Effector memory CD4-positive, alpha-beta T cell (primary cell): ENCODE data around the gene KRAS.

ENCODE experiments used
- DNase-seq, 3 donors: peaks; one replicate each; pipeline ENCODE4 v3.0.0-alpha.2; 2020
- H3K27ac ChIP-seq: 2 replicates; pipeline ENCODE4 v1.7.0; 2013; ENCODE audit warnings: mild to moderate bottlenecking, low read length, moderate library complexity; ENCODE audit not compliant: insufficient read depth, poor library complexity, severe bottlenecking
- H3K27me3 ChIP-seq: replicated peaks from 2 replicates; pipeline ENCODE4 v1.7.0; 2013; ENCODE audit warnings: mild to moderate bottlenecking, low read length; ENCODE audit not compliant: insufficient read depth, control insufficient read depth, poor library complexity, severe bottlenecking
- H3K36me3 ChIP-seq: 2 replicates; pipeline ENCODE4 v1.7.0; 2013; ENCODE audit warnings: mild to moderate bottlenecking, low read length, moderate library complexity; ENCODE audit not compliant: control insufficient read depth, insufficient read depth
- H3K4me1 ChIP-seq: 2 replicates; pipeline ENCODE4 v1.7.0; 2013; ENCODE audit warnings: low read length, mild to moderate bottlenecking; ENCODE audit not compliant: control insufficient read depth, insufficient read depth, poor library complexity, severe bottlenecking
- H3K4me3 ChIP-seq: 2 replicates; pipeline ENCODE4 v1.7.0; 2013; ENCODE audit warnings: low read length, low read depth, mild to moderate bottlenecking; ENCODE audit not compliant: insufficient read depth, poor library complexity, severe bottlenecking
- H3K9me3 ChIP-seq: 2 replicates; pipeline ENCODE4 v1.7.0; 2013; ENCODE audit warnings: mild to moderate bottlenecking, low read length, moderate library complexity; ENCODE audit not compliant: control insufficient read depth

The KRAS gene

DNA sequence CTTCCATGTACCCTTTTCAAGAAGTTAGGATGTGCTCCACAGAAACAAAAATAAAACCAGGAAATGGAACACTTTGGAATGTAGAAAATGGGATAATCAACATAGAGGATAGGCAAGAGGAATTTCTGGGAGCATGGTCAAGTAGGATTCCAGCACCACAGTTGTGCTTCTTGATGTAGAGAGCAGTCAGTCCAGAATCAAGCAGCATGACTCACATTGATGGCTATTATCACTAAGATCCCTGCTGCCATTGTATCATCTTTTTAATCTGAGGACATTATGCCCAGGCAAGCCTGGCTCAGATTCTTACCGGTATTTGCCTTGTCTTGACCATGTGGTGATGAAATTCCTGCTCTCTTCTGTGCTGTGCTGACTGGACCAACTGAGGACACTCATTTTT is 50.0 kb downstream of the KRAS start:
- H3K27ac ChIP-seq, result no peak overlapping the region
- no peak overlapping the region for H3K4me3 ChIP-seq

DNA sequence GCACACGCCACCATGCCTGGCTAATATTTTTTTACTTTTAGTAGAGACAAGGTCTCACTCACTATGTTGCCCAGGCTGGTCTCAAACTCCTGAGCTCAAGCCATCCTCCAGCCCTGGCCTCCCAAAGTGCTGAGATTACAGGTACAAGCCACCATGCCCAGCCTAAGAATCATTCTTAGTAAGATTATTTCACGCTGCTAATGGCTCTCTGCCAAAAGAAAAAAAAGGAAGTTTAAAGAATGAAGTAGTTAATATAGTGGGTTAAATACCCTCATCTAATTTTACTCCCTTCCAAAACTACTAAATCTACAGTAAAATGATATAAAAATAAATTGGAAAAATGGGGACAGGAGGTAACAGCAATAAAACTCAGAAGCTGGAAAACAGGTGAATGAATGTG is 53.1 kb downstream of the KRAS start:
- no peak for DNase-seq
- Histone ChIP-seq H3K36me3 (peaks cover under 1% of the 10 kb centered on the region), H3K27ac (no peak overlapping the region), H3K4me3 (no peak overlapping the region), H3K9me3 (no peaks in the 10 kb centered on the region), H3K4me1 (peaks cover 15% of the 10 kb centered on the region), H3K27me3 (no peaks in the 10 kb centered on the region)

More for the DNA sequence above, 50.0 kb downstream of the KRAS start:
- peaks cover 6% of the 10 kb centered on the region for H3K4me1 ChIP-seq
- H3K9me3 ChIP-seq, result no peaks in the 10 kb centered on the region
- no peaks in the 10 kb centered on the region for H3K27me3 ChIP-seq
- DNase-seq, result no peak
- H3K36me3 ChIP-seq, result peaks cover 8% of the 10 kb centered on the region

DNA sequence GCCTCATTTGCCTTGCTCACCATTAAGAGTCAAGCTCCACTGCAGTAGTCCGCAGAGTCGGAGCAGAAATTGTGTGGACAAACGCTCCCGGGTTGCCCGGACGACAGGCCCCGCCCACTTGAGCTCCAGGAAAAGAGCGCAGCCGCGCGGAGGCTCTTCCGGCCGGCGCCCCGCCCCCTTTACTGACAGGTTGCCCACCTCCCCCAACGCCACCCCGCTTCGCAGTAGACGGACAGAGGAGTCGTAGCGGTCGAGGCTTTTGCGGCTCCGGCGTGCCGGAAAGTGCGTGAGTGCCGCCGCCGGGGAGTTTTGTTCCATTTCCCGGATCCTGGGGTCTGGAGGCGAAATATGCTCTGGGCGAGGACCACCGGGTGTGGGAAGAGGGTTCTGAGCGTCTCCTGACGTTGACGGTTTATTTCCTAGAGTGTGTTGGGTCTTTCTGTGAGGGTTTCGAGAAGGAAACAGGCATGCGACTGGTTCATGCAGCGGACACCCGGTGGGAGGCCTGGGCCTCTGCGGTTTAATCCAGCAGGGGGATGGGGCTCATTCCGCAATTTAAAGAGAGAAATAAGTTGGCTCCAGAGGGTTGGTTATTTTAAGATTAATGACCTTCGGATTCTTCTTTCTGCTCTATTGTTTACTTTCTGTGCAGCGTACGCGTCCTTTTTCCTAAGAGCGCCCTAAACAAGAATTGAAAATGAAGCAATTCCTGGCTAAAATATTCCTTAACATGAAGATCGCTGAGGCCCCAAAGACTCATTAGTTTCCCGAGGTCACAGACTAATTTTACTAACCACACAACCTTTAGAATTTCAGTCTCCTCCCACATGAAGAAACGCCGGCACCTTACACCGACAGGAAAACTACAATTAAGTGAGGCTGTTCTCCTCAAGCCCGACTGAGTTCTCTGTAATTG is 55.4 kb downstream of the KRAS start, which contains the start of the genes DNAI7 and ETFRF1:
Gene DNAI7, minus strand, starts transcription at position 105 of the 916 bp plus-strand sequence. Its CDS starts 82 bp downstream, at position 23.
Gene ETFRF1, plus strand, starts transcription at position 182 of the 916 bp plus-strand sequence. CDS start 8,720 bp downstream, outside the sequence.
- DNase-seq, result peak; percentile 91 to 95 (median 91)
- Histone ChIP-seq H3K4me1 (peaks cover 15% of the 10 kb centered on the region), H3K27me3 (no peaks in the 10 kb centered on the region), H3K36me3 (no peaks in the 10 kb centered on the region), H3K27ac (peak within 1 kb of the TSS; percentile 86), H3K9me3 (no peaks in the 10 kb centered on the region), H3K4me3 (peak within 1 kb of the TSS; percentile 77)

DNA sequence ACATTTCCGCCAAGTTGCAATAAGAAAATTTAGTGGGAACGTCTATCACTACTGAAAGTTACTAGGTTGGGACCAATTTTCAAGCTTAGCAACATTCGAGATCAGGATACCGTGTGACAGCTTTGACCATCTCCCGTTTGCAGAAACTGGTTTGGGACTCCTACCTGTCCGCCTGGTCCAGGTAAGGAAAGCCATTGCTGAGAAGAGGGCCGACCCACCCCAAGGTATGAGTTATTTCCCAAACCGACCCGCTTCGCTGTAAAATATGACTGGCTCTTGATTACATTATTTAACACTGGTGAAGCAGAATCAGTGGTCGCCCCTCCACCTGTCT is 56.0 kb downstream of the KRAS start:
- H3K4me3 ChIP-seq, result peak overlapping the region; percentile 77
- H3K9me3 ChIP-seq, result no peaks in the 10 kb centered on the region
- H3K36me3 ChIP-seq, result no peaks in the 10 kb centered on the region
- DNase-seq, result no peak
- peaks cover 15% of the 10 kb centered on the region for H3K4me1 ChIP-seq
- peak overlapping the region; percentile 86 for H3K27ac ChIP-seq
- H3K27me3 ChIP-seq, result no peaks in the 10 kb centered on the region

DNA sequence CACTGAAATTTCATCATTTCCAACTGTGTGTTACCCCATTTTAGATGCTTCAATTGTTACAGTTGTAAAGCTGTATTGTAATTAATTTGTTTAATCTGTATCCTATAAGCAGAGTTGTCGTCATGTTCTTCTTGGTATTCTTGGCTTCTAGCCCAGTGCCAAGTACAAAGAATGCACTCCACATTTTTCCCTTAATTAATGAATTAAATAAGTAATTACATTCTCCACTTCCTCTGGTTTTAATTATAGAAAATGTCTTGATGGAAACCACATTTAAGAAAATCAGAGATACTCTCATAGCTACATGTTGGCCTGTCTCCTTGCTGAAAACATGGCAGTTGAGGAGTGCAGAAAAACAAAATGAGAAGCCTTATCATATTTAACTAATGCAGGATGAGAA is 56.5 kb downstream of the KRAS start:
- Histone ChIP-seq H3K9me3 (no peaks in the 10 kb centered on the region), H3K36me3 (no peaks in the 10 kb centered on the region), H3K4me1 (peaks cover 15% of the 10 kb centered on the region), H3K27me3 (no peaks in the 10 kb centered on the region), H3K27ac (peak overlapping the region; percentile 86), H3K4me3 (peak overlapping the region; percentile 77)
- DNase-seq, result no peak

DNA sequence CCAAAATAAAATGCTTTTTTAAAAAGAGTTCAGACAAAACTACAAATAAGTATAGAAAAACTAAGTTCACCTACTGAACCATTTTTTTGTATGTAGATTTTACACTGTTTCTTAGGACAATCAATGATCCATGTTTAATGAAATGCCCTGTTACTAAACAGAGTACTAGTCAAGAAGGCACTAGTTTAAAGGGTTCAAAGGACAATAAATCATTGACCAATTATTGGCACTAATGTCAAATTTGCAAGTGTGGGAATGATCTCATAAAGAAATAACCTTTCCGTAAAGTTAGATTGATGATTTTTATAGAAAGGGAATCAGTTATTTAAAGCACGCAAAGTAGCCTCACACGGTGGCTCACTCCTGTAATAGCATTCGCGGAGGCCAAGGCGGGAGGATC is 59.9 kb downstream of the KRAS start:
- no peak overlapping the region for H3K27ac ChIP-seq
- no peaks in the 10 kb centered on the region for H3K27me3 ChIP-seq
- peaks cover 10% of the 10 kb centered on the region for H3K4me1 ChIP-seq
- H3K9me3 ChIP-seq, result no peaks in the 10 kb centered on the region
- H3K4me3 ChIP-seq, result no peak overlapping the region
- no peaks in the 10 kb centered on the region for H3K36me3 ChIP-seq
- DNase-seq, result no peak

DNA sequence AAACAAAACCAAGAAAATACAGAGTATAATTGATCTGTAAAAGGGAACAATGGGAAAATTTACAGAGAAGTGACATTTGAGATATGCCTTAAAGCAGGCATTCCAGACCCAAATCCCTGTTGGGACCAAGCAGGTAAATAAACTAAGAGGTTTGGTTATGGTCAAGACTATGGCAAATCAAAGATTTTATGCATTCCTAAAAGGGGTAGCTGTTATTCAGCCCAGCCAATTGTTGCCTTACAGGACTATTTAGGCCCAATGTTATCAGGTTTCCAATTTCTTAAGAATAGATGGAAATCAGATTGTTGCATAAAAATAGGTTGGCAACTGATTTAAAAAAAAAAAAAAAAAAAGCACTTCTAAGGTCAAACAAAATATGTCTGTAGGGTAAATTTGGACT is 61.1 kb downstream of the KRAS start:
- DNase-seq, result no peak
- Histone ChIP-seq H3K9me3 (no peaks in the 10 kb centered on the region), H3K4me1 (peaks cover 6% of the 10 kb centered on the region), H3K36me3 (no peaks in the 10 kb centered on the region), H3K27me3 (no peaks in the 10 kb centered on the region), H3K27ac (no peak overlapping the region), H3K4me3 (no peak overlapping the region)

DNA sequence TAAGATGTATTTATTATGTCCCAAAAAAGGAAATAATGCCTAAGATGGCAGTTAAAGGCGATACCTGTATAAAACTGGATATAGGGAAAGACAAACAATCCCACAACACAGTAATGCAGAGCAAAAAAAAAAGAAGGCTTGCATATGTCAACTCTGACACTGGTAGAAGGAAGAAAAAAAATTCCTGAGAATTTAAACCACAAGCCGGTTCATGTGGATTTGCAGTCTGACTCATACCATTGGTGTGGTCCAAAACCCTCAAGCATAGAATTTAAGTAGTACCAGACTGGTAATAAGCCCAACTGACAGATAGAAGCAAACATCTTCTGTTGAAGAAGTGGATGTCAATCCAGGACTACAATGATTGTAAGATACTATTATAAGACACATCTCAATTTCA is 62.9 kb downstream of the KRAS start:
- Histone ChIP-seq H3K27me3 (no peaks in the 10 kb centered on the region), H3K4me3 (no peak overlapping the region), H3K36me3 (no peaks in the 10 kb centered on the region), H3K4me1 (no peaks in the 10 kb centered on the region), H3K9me3 (no peaks in the 10 kb centered on the region), H3K27ac (no peak overlapping the region)
- DNase-seq, result no peak

DNA sequence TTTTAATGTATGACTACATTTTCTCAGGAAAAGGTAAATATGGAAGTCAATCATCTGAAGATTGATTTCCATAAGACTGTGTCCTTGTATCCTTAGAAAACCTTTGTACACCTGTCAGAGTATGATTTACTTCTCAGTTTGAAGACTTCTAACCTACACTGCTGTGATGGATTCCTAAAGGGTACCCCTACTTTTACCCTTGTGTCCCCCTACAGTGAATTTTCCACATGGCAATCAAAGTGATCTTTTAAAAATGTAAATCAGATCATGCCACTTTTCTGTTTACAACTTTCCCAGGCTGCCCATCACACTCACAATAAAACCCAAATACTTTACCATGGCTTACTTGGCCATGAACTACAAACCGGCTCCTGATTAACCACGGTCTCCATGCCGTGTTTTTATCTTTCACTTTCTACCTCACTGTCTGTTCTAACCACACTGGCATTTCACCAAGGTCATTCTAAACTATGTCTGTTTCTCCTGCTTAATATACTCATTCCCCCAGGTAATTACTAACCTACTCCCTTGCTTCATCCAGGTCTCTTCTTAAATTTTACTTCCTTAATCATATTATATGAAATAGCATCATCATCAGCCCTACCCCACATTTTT is 63.8 kb downstream of the KRAS start:
- Histone ChIP-seq H3K27me3 (no peaks in the 10 kb centered on the region), H3K27ac (peak overlapping the region; percentile 44), H3K4me3 (peak overlapping the region; percentile 42), H3K36me3 (no peaks in the 10 kb centered on the region), H3K4me1 (no peaks in the 10 kb centered on the region), H3K9me3 (no peaks in the 10 kb centered on the region)
- no peak for DNase-seq
